Mesenchymal stem cell (in vitro differentiated cells and primary cell): ENCODE data around the gene MET.

Experiments
- DNase-seq: peaks from one replicate; pipeline ENCODE4 v3.0.0-alpha.2; 2013
- H2AFZ ChIP-seq: one replicate; pipeline ENCODE4 v1.6.1; 2013; ENCODE audit warnings: low read depth, mild to moderate bottlenecking, control low read depth, inconsistent platforms, low read length, moderate library complexity
- H2AK5ac ChIP-seq: 2 replicates; pipeline ENCODE4 v1.6.1; 2013; ENCODE audit warnings: low read length, moderate library complexity, mild to moderate bottlenecking, inconsistent platforms; ENCODE audit not compliant: severe bottlenecking
- H2BK120ac ChIP-seq: one replicate; pipeline ENCODE4 v1.6.1; 2013; ENCODE audit warnings: low read depth, mild to moderate bottlenecking, inconsistent platforms, low read length, moderate library complexity
- H2BK12ac ChIP-seq, 2 experiments: one replicate each; pipeline ENCODE4 v1.6.1; 2013; ENCODE audit warnings: inconsistent platforms in 2 of 2, low read length in 2 of 2, mild to moderate bottlenecking in 2 of 2, moderate library complexity in 2 of 2, control low read depth in 1 of 2
- H2BK15ac ChIP-seq: one replicate; pipeline ENCODE4 v1.6.1; 2013; ENCODE audit warnings: mild to moderate bottlenecking, low read depth, inconsistent platforms; ENCODE audit not compliant: poor library complexity, severe bottlenecking
- H2BK5ac ChIP-seq: 2 replicates; pipeline ENCODE4 v1.6.1; 2013; ENCODE audit warnings: low read depth, mild to moderate bottlenecking, low read length, control low read depth, inconsistent platforms; ENCODE audit not compliant: poor library complexity, severe bottlenecking
- H3K14ac ChIP-seq, 2 experiments: one replicate each; pipeline ENCODE4 v1.6.1; 2013; ENCODE audit warnings: inconsistent platforms in 2 of 2, low read length in 2 of 2, control low read depth in 1 of 2, mild to moderate bottlenecking in 1 of 2, moderate library complexity in 1 of 2
- H3K18ac ChIP-seq, 2 experiments: one replicate each; pipeline ENCODE4 v1.6.1; 2013; ENCODE audit warnings: inconsistent platforms in 2 of 2, low read length in 2 of 2, control low read depth in 1 of 2, low read depth in 1 of 2, mild to moderate bottlenecking in 1 of 2
- H3K23ac ChIP-seq, 2 experiments: one replicate each; pipeline ENCODE4 v1.6.1; 2013; ENCODE audit warnings: inconsistent platforms in 2 of 2, low read length in 2 of 2, mild to moderate bottlenecking in 2 of 2, moderate library complexity in 2 of 2, control low read depth in 1 of 2
- H3K27ac ChIP-seq: 2 replicates; pipeline ENCODE4 v1.5.1; 2013; ENCODE audit warnings: mild to moderate bottlenecking, moderate library complexity, low read length, control low read depth, inconsistent platforms; ENCODE audit not compliant: poor library complexity, severe bottlenecking
- H3K27me3 ChIP-seq, 2 experiments: 2 replicates each; pipeline versions ENCODE4 v1.6.1 to v1.7.0; 2013; ENCODE audit warnings: low read length in 2 of 2, mild to moderate bottlenecking in 2 of 2, moderate library complexity in 2 of 2, control low read depth in 1 of 2, inconsistent platforms in 1 of 2; ENCODE audit not compliant: control insufficient read depth in 1 of 2, insufficient read depth in 1 of 2
- H3K36me3 ChIP-seq, 2 experiments: 2 replicates each; pipeline versions ENCODE4 v1.6.1 to v1.7.0; 2013; ENCODE audit warnings: low read length in 2 of 2, control low read depth in 1 of 2, inconsistent platforms in 1 of 2, low read depth in 1 of 2, mild to moderate bottlenecking in 1 of 2; ENCODE audit not compliant: insufficient read depth in 2 of 2, control insufficient read depth in 1 of 2
- H3K4ac ChIP-seq, 2 experiments: one replicate each; pipeline ENCODE4 v1.6.1; 2013; ENCODE audit warnings: inconsistent platforms in 2 of 2, low read length in 2 of 2, mild to moderate bottlenecking in 2 of 2, moderate library complexity in 2 of 2, control low read depth in 1 of 2, low read depth in 1 of 2
- H3K4me1 ChIP-seq: 2 replicates; pipeline ENCODE4 v1.6.1; 2013; ENCODE audit warnings: low read depth, low read length, control low read depth; ENCODE audit not compliant: control insufficient read depth, insufficient read depth
- H3K4me2 ChIP-seq: 2 replicates; pipeline ENCODE4 v1.6.1; 2013; ENCODE audit warnings: low read length, mild to moderate bottlenecking, inconsistent platforms; ENCODE audit not compliant: poor library complexity, severe bottlenecking
- H3K4me3 ChIP-seq, 2 experiments: 2 replicates each; pipeline versions ENCODE4 v1.5.1 to v1.7.0; 2013; ENCODE audit warnings: low read length in 2 of 2, mild to moderate bottlenecking in 2 of 2, control low read depth in 1 of 2, low read depth in 1 of 2; ENCODE audit not compliant: insufficient read depth in 1 of 2
- H3K79me1 ChIP-seq: replicated peaks from 2 replicates; pipeline ENCODE4 v1.6.1; 2013; ENCODE audit warnings: mild to moderate bottlenecking, control low read depth, low read length, inconsistent platforms; ENCODE audit not compliant: poor library complexity, severe bottlenecking
- H3K9ac ChIP-seq: 2 replicates; pipeline ENCODE4 v1.7.0; 2013; ENCODE audit warnings: mild to moderate bottlenecking, low read length, moderate library complexity
- H3K9me3 ChIP-seq: 2 replicates; pipeline ENCODE4 v1.7.0; 2013; ENCODE audit warnings: mild to moderate bottlenecking, low read length; ENCODE audit not compliant: control insufficient read depth
- H4K8ac ChIP-seq: one replicate; pipeline ENCODE4 v1.6.1; 2013; ENCODE audit warnings: inconsistent platforms, mild to moderate bottlenecking, low read length, moderate library complexity
- H4K91ac ChIP-seq: one replicate; pipeline ENCODE4 v1.6.1; 2013; ENCODE audit warnings: mild to moderate bottlenecking, low read length, inconsistent platforms
- WGBS: methylation state at CpG from one replicate; pipeline ENCODE4 v1.1.7; 2013; ENCODE audit warnings: mixed read lengths; 5-methylcytosine and 5-hydroxymethylcytosine counted together

Gene MET

DNA sequence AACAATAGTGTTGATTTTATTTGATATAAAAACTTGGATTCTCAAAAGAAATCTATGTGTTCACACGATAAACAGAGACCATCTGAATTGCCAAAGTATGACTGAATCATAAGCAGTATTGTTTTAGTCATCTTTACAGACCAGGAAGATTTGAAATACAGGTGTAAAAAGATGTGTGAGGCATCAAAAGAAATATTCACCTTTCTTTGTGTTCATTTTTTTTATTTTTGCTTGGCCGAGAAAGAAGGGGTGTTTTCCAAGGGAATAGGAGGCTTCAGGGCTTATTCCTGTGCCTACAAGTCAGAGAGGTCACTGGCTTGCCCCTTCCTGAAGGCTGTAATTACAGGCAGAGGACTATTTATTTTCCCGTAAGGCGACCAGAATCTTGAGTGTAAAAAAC lies 37.3 kb downstream of the MET start:
- Histone ChIP-seq H4K91ac (no peak overlapping the region), H3K79me1 (no peaks in the 10 kb centered on the region), H2AFZ (no peak overlapping the region), H2AK5ac (no peak overlapping the region), H3K4me2 (no peak overlapping the region), H3K23ac (no peak overlapping the region), H3K4ac (no peak overlapping the region), H3K4me3 (no peak overlapping the region), H2BK5ac (no peak overlapping the region), H3K9me3 (no peaks in the 10 kb centered on the region), H3K27ac (no peak overlapping the region), H3K9ac (no peak overlapping the region), H2BK120ac (no peak overlapping the region), H3K4me1 (no peaks in the 10 kb centered on the region), H2BK15ac (no peak overlapping the region), H3K18ac (no peak overlapping the region), H3K27me3 (no peaks in the 10 kb centered on the region), H4K8ac (no peak overlapping the region), H3K36me3 (peaks cover 0 to 3% of the 10 kb centered on the region in 2 experiments), H3K14ac (no peak overlapping the region), H2BK12ac (no peak overlapping the region)
- WGBS = 80% methylated on average over 1 of the region's 4 CpGs
- no peak for DNase-seq

DNA sequence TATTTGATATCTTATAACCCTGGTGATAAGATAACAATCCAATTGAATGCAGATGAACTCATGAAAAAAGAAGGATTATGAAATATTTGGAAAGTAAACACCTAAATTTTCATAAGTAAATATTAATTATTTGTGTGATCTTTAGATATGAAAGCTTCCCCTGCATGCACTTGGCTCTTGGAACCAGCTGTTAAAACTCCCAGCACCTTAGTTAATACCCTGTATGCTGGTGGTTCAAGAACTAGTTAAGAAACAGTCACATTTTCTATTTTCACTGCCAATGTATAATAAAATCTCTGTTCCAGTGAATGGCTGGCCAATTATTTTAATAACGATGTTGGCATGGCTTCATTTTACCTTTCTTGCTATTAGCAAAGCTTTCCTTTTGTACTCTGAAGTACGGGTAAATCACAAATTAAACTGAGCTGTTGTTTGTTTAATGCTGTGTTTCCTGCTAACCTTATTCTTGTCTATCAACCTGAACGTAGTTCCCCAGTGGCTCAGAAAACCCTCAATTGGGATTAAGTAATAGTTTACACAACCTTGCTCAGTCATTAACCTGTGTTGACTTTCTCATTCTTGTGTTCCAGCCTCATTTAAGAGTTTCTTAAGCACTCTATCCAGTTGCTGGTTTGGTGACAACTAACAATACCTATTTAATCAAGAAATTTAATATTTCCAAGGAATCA lies 38.9 kb downstream of the MET start:
- Histone ChIP-seq H2BK5ac (no peak overlapping the region), H2BK12ac (no peak overlapping the region), H2AFZ (no peak overlapping the region), H3K4me3 (no peak overlapping the region), H4K91ac (no peak overlapping the region), H3K27me3 (no peaks in the 10 kb centered on the region), H3K9me3 (no peaks in the 10 kb centered on the region), H3K4ac (no peak overlapping the region), H3K4me2 (no peak overlapping the region), H3K36me3 (peaks cover 0 to 3% of the 10 kb centered on the region in 2 experiments), H3K27ac (peak overlapping the region; percentile 28), H2BK15ac (no peak overlapping the region), H3K18ac (no peak overlapping the region), H2AK5ac (no peak overlapping the region), H3K14ac (no peak overlapping the region), H3K4me1 (peaks cover 2% of the 10 kb centered on the region), H3K9ac (no peak overlapping the region), H3K23ac (no peak overlapping the region), H2BK120ac (no peak overlapping the region), H4K8ac (no peak overlapping the region), H3K79me1 (no peaks in the 10 kb centered on the region)
- no peak for DNase-seq
- WGBS = 50% methylated on average over 1 of the region's 3 CpGs

DNA sequence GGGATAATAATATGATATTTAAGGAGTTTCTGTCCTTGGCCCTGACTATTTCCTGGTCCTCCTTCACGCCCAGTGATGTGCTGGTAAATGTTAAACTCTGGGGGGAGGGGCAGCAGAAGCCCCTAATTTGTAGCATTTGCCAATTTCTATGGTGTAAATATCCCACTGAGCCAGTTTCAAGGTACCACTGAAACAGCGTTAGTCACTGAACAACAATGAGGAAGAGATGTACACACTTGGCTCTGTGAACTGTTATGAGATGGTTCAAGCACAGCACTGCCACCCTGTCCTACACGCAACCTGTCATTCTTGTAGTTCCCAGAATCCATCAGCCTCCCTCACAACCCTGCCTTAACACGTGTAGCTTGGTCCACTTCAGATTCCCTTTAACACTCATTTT lies 39.8 kb downstream of the MET start:
- Histone ChIP-seq H4K91ac (no peak overlapping the region), H2BK12ac (no peak overlapping the region), H2AK5ac (peak overlapping the region; percentile 33), H2BK5ac (no peak overlapping the region), H2BK15ac (no peak overlapping the region), H3K4me3 (no peak overlapping the region), H3K79me1 (no peaks in the 10 kb centered on the region), H3K27ac (no peak overlapping the region), H3K9me3 (no peaks in the 10 kb centered on the region), H4K8ac (no peak overlapping the region), H3K9ac (no peak overlapping the region), H3K36me3 (peaks cover 0 to 3% of the 10 kb centered on the region in 2 experiments), H3K4ac (no peak overlapping the region), H2BK120ac (no peak overlapping the region), H3K23ac (no peak overlapping the region), H3K27me3 (no peaks in the 10 kb centered on the region), H2AFZ (no peak overlapping the region), H3K4me1 (peaks cover 5% of the 10 kb centered on the region), H3K14ac (no peak overlapping the region), H3K4me2 (no peak overlapping the region), H3K18ac (no peak overlapping the region)
- 94% methylated on average over 4 of the region's 4 CpGs for WGBS
- DNase-seq = no peak

DNA sequence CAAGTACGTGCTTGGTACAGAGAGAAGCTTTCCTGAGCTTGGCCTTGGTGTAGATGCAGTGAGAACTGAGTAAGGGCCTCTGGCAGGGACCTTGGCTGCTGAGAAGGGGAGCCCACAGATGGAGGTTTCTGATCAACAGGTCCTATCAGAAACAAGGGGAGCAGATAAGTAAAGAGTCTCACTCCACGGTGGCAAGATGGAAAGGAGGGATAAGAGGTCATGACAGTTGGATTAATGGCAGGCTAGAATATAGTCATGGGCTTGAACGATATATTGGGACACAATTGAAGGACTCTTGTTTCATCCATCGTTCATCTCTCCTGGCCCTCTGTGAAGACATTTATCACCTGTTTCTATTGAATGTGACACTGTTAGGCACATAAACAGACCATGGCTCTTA lies 41.5 kb downstream of the MET start:
- Histone ChIP-seq H2BK12ac (no peak overlapping the region), H3K9me3 (no peaks in the 10 kb centered on the region), H2BK15ac (no peak overlapping the region), H3K9ac (no peak overlapping the region), H3K18ac (no peak overlapping the region), H2AFZ (no peak overlapping the region), H3K4ac (no peak overlapping the region), H3K4me2 (peak overlapping the region; percentile 25), H3K4me1 (peaks cover 7% of the 10 kb centered on the region), H3K27me3 (no peaks in the 10 kb centered on the region), H3K14ac (no peak overlapping the region), H4K91ac (no peak overlapping the region), H2AK5ac (peak overlapping the region; percentile 49), H3K23ac (no peak overlapping the region), H2BK120ac (no peak overlapping the region), H3K27ac (peak overlapping the region; percentile 6), H2BK5ac (no peak overlapping the region), H3K4me3 (no peak overlapping the region), H3K36me3 (peaks cover 0 to 3% of the 10 kb centered on the region in 2 experiments), H3K79me1 (no peaks in the 10 kb centered on the region), H4K8ac (no peak overlapping the region)
- DNase-seq = no peak
- 96% methylated on average over 4 of the region's 4 CpGs for WGBS
